Testis (tissue), 2 donors: ENCODE data around the gene ZNF425.

ENCODE experiments used
- POLR2A ChIP-seq: fragments of 450-650 bp; IDR thresholded peaks from one replicate; pipeline ENCODE4 v1.6.1; 2017; ENCODE audit warnings: antibody characterized with exemption, mild to moderate bottlenecking, moderate library complexity
- TF ChIP-seq, protein P1 (sequence below), 3 experiments: fragments of 450-650 bp in 2 of 3; fragments of 200-600 bp in 1 of 3; sonication (generic) in 1 of 3; IDR thresholded peaks; one replicate each; pipeline ENCODE4 v1.5.1; 2016 to 2019; ENCODE audit warnings: antibody characterized with exemption in 3 of 3, mild to moderate bottlenecking in 2 of 3, moderate library complexity in 1 of 3

DNA sequence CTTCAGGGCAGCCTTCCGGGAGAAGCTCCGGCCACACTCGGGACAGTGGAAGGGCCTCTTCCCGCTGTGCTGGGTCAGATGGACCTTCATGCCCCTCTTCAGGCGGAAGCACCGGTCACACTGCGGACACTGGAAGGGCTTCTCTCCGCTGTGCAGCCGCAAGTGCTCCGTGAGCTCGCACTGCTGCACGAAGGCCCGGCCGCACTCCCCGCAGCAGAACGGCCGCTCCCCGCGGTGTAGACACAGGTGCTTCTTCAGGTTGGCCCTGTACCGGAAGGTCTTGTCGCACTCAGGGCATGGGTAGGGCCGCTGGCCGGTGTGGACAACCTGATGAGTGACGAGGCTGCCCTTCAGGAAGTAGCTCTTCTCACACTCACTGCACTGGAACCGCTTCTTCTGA is 21.4 kb downstream of the ZNF425 start:
- TF ChIP-seq, protein P1, sequence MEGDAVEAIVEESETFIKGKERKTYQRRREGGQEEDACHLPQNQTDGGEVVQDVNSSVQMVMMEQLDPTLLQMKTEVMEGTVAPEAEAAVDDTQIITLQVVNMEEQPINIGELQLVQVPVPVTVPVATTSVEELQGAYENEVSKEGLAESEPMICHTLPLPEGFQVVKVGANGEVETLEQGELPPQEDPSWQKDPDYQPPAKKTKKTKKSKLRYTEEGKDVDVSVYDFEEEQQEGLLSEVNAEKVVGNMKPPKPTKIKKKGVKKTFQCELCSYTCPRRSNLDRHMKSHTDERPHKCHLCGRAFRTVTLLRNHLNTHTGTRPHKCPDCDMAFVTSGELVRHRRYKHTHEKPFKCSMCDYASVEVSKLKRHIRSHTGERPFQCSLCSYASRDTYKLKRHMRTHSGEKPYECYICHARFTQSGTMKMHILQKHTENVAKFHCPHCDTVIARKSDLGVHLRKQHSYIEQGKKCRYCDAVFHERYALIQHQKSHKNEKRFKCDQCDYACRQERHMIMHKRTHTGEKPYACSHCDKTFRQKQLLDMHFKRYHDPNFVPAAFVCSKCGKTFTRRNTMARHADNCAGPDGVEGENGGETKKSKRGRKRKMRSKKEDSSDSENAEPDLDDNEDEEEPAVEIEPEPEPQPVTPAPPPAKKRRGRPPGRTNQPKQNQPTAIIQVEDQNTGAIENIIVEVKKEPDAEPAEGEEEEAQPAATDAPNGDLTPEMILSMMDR (IDR thresholded peaks at IDR 0.05): no peak
- no peak for TF ChIP-seq POLR2A
